HepG2 (cell line): ENCODE data around the gene B3GNT9. TPM values are rescaled to one million over a fixed set of nuclear protein-coding genes. Genes with fewer than 3 reads are reported as not detected.

Source experiments
- AGO2 ChIP-seq: fragments of 200-400 bp; formaldehyde crosslinking; optimal IDR thresholded peaks from 2 replicates; pipeline ENCODE3; 2017; ENCODE audit warnings: mild to moderate bottlenecking, low read depth, low read length, moderate library complexity
- FOSL2 ChIP-seq: sonication (generic); formaldehyde crosslinking; IDR thresholded peaks from 2 replicates; pipeline ENCODE4 v1.4.0; 2020; ENCODE audit warnings: missing genetic modification reagents
- FOXA3 ChIP-seq: IDR thresholded peaks from 2 replicates; pipeline ENCODE4 v1.6.1; 2016; ENCODE audit warnings: missing genetic modification reagents, missing compliant biosample characterization
- FOXP1 ChIP-seq, 2 experiments: fragments of 450-650 bp in 1 of 2; IDR thresholded peaks; 2 replicates each; pipeline ENCODE4 v1.6.1; 2017 to 2018; ENCODE audit warnings: antibody characterized with exemption in 1 of 2
- FOXP4 ChIP-seq: sonication (generic); formaldehyde crosslinking; IDR thresholded peaks from 2 replicates; pipeline ENCODE4 v1.4.0; 2020; ENCODE audit warnings: missing genetic modification reagents
- GATA4 ChIP-seq: sonication (generic); IDR thresholded peaks from 2 replicates; pipeline ENCODE4 v1.6.1; 2016; ENCODE audit warnings: antibody characterized with exemption, low read depth, borderline replicate concordance
- HDAC2 ChIP-seq: sonication (generic); formaldehyde crosslinking; IDR thresholded peaks from 2 replicates; pipeline ENCODE4 v1.4.0; 2020; ENCODE audit warnings: missing genetic modification reagents
- MTF1 ChIP-seq: sonication (generic); formaldehyde crosslinking; IDR thresholded peaks from 2 replicates; pipeline ENCODE4 v1.5.0; 2020; ENCODE audit warnings: missing genetic modification reagents
- NFE2L1 ChIP-seq: sonication (generic); formaldehyde crosslinking; IDR thresholded peaks from 2 replicates; pipeline ENCODE4 v1.4.0; 2020; ENCODE audit warnings: missing genetic modification reagents, mild to moderate bottlenecking, borderline replicate concordance
- NFKBIZ ChIP-seq: IDR thresholded peaks from 2 replicates; pipeline ENCODE4 v1.6.1; 2018; ENCODE audit warnings: missing genetic modification reagents, missing compliant biosample characterization
- PBX3 ChIP-seq: sonication (generic); formaldehyde crosslinking; IDR thresholded peaks from 2 replicates; pipeline ENCODE4 v1.8.1; 2023; ENCODE audit warnings: missing genetic modification reagents, inconsistent platforms, borderline replicate concordance
- POLR2G ChIP-seq: fragments of 200-400 bp; formaldehyde crosslinking; IDR thresholded peaks from 2 replicates; pipeline ENCODE4 v1.6.1; 2018; ENCODE audit warnings: mild to moderate bottlenecking, low read depth, low read length, moderate library complexity
- SOX6 ChIP-seq, 2 experiments: fragments of 450-650 bp in 1 of 2; sonication (generic) in 1 of 2; formaldehyde crosslinking in 1 of 2; IDR thresholded peaks; 2 replicates each; pipeline versions ENCODE4 v1.4.0 to v1.6.1; 2017 to 2020; ENCODE audit warnings: antibody characterized with exemption in 1 of 2, mild to moderate bottlenecking in 1 of 2, missing genetic modification reagents in 1 of 2
- TEAD3 ChIP-seq: optimal IDR thresholded peaks from 2 replicates; pipeline ENCODE3; 2016; ENCODE audit warnings: borderline replicate concordance
- XRCC5 ChIP-seq: fragments of 200-400 bp; formaldehyde crosslinking; optimal IDR thresholded peaks from 2 replicates; pipeline ENCODE3; 2017; ENCODE audit warnings: mild to moderate bottlenecking, low read length
- ZFX ChIP-seq: sonication (generic); formaldehyde crosslinking; IDR thresholded peaks from 2 replicates; pipeline ENCODE4 v1.4.0; 2020; ENCODE audit warnings: mild to moderate bottlenecking, low read depth, missing genetic modification reagents, moderate library complexity
- ZMAT3 ChIP-seq: sonication (generic); formaldehyde crosslinking; conservative IDR thresholded peaks from 2 replicates; pipeline ENCODE4 v1.7.0; 2021; ENCODE audit warnings: missing genetic modification reagents
- ZNF430 ChIP-seq: sonication (generic); formaldehyde crosslinking; IDR thresholded peaks from 2 replicates; pipeline ENCODE4 v1.9.0; 2021; ENCODE audit warnings: mild to moderate bottlenecking, missing genetic modification reagents
- polyA plus RNA-seq, 8 experiments: library from polyadenylated mRNA; depleted of rRNA in 3 of 8; stranded (reverse) in 7 of 8; unstranded in 1 of 8; fragments of >200 nt; fragmentation: Illumina TruSeq in 4 of 8; extraction: Trizol in 4 of 8; gene quantifications; 2 replicates each; pipeline versions ENCODE4 v1.2.1 to v1.2.3, GENCODE V29; 2011 to 2016; ENCODE audit warnings: low read depth in 4 of 8, missing spikeins in 1 of 8, mixed read lengths in 1 of 8; ENCODE audit not compliant: insufficient read depth in 1 of 8
- total RNA-seq, 5 experiments: library from RNA; depleted of rRNA; stranded (reverse); fragments of >200 nt; fragmentation: Illumina TruSeq; extraction: Trizol; gene quantifications; 2 replicates each; pipeline ENCODE4 v1.2.3, GENCODE V29; 2016; ENCODE audit warnings: low read depth in 1 of 5
- TF ChIP-seq, protein P1 (sequence below): sonication (generic); formaldehyde crosslinking; IDR thresholded peaks from 2 replicates; pipeline ENCODE4 v1.4.0; 2020; ENCODE audit warnings: mild to moderate bottlenecking, missing genetic modification reagents
- TF ChIP-seq, protein P2 (sequence below), 2 experiments: fragments of 450-650 bp in 1 of 2; sonication (generic) in 1 of 2; formaldehyde crosslinking; IDR thresholded peaks; 2 replicates each; pipeline versions ENCODE4 v1.5.0 to v1.8.0; 2020 to 2022; ENCODE audit warnings: mild to moderate bottlenecking in 1 of 2, missing genetic modification reagents in 1 of 2

B3GNT9 gene
- total and polyA plus RNA-seq, 2 of the 13 experiments (the other 11 are each of a cell fraction or from before 2014, with no cell fraction given) = 1.5 to 3.1 TPM

- 0 out of 2 replicates have a peak, but pooled peaks have one; percentile 2 for TF ChIP-seq HDAC2 (CRISPR knock-in tag)
- TF ChIP-seq NFKBIZ (CRISPR knock-in tag) = no peak
- TF ChIP-seq FOSL2 (CRISPR knock-in tag) = peak; percentile 7; the same call in 1 of the 2 replicates
- TF ChIP-seq ZFX (CRISPR knock-in tag) = 0 out of 2 replicates have a peak, but pooled peaks have one; percentile 4
- no peak for TF ChIP-seq FOXP1 (IDR thresholded peaks at IDR 0.05)
- TF ChIP-seq FOXP1 (CRISPR knock-in tag; IDR thresholded peaks at IDR 0.05) = peak; percentile 68
- TF ChIP-seq FOXA3 (CRISPR knock-in tag) = 0 out of 2 replicates have a peak, but pooled peaks have one; percentile 38
- TF ChIP-seq GATA4 = no peak
- peak; percentile 72 for TF ChIP-seq TEAD3 (CRISPR knock-in tag)
- no peak for TF ChIP-seq SOX6 (IDR thresholded peaks at IDR 0.05)
- TF ChIP-seq SOX6 (CRISPR knock-in tag; IDR thresholded peaks at IDR 0.05) = no peak
- TF ChIP-seq ZNF430 (CRISPR knock-in tag) = peak; percentile 47; the same call in 1 of the 2 replicates
- peak; percentile 77 for TF ChIP-seq FOXP4
- TF ChIP-seq, protein P1, sequence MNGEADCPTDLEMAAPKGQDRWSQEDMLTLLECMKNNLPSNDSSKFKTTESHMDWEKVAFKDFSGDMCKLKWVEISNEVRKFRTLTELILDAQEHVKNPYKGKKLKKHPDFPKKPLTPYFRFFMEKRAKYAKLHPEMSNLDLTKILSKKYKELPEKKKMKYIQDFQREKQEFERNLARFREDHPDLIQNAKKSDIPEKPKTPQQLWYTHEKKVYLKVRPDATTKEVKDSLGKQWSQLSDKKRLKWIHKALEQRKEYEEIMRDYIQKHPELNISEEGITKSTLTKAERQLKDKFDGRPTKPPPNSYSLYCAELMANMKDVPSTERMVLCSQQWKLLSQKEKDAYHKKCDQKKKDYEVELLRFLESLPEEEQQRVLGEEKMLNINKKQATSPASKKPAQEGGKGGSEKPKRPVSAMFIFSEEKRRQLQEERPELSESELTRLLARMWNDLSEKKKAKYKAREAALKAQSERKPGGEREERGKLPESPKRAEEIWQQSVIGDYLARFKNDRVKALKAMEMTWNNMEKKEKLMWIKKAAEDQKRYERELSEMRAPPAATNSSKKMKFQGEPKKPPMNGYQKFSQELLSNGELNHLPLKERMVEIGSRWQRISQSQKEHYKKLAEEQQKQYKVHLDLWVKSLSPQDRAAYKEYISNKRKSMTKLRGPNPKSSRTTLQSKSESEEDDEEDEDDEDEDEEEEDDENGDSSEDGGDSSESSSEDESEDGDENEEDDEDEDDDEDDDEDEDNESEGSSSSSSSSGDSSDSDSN (CRISPR knock-in tag) = peak; percentile 1; the same call in 1 of the 2 replicates
- TF ChIP-seq PBX3 (CRISPR knock-in tag) = no peak
- no peak for TF ChIP-seq XRCC5
- TF ChIP-seq, protein P2, sequence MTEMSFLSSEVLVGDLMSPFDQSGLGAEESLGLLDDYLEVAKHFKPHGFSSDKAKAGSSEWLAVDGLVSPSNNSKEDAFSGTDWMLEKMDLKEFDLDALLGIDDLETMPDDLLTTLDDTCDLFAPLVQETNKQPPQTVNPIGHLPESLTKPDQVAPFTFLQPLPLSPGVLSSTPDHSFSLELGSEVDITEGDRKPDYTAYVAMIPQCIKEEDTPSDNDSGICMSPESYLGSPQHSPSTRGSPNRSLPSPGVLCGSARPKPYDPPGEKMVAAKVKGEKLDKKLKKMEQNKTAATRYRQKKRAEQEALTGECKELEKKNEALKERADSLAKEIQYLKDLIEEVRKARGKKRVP (CRISPR knock-in tag; IDR thresholded peaks at IDR 0.05) = no peak
- TF ChIP-seq POLR2G = 0 out of 2 replicates have a peak, but pooled peaks have one; percentile 35
- no peak for TF ChIP-seq MTF1 (CRISPR knock-in tag)
- no peak for TF ChIP-seq NFE2L1 (CRISPR knock-in tag)
- TF ChIP-seq AGO2 = peak; percentile 26
- TF ChIP-seq ZMAT3 (CRISPR knock-in tag) = 0 out of 2 replicates have a peak, but pooled peaks have one; percentile 15
Measured at GRCh38 chr16:67112591-67113399, 38.0 kb downstream of the B3GNT9 start (continued).
